HL-60 (cell line): Measurements from ENCODE around the gene MEIOB.

Experiments used
- DNase-seq, 2 experiments: peaks; one replicate each; pipeline ENCODE4 v3.0.0-alpha.2; 2010 to 2020; ENCODE audit warnings: low read depth in 1 of 2, low spot score in 1 of 2
- H3K27ac ChIP-seq: fragments of 250-450 bp; sonication (Bioruptor Pico); replicated peaks from 2 replicates; pipeline ENCODE4 v1.5.1; 2020; ENCODE audit warnings: mild to moderate bottlenecking, moderate library complexity
- H3K27me3 ChIP-seq: fragments of 250-450 bp; sonication (Bioruptor Pico); 2 replicates; pipeline ENCODE4 v1.5.1; 2021; ENCODE audit warnings: mild to moderate bottlenecking, moderate library complexity; ENCODE audit not compliant: insufficient read depth, poor library complexity, severe bottlenecking
- H3K4me3 ChIP-seq: replicated peaks from 2 replicates; pipeline ENCODE4 v1.5.1; 2011; ENCODE audit warnings: mild to moderate bottlenecking, control low read depth, low read length; ENCODE audit not compliant: insufficient read depth
- CTCF ChIP-seq: IDR thresholded peaks from one replicate; pipeline ENCODE4 v1.5.1; 2011; ENCODE audit warnings: low read length, control low read depth, inconsistent platforms; ENCODE audit not compliant: insufficient read depth
- GABPA ChIP-seq: IDR thresholded peaks from 2 replicates; pipeline ENCODE4 v1.6.1; 2012; ENCODE audit warnings: low read depth
- POLR2AphosphoS5 ChIP-seq: IDR thresholded peaks from 2 replicates; pipeline ENCODE4 v1.6.1; 2012; ENCODE audit warnings: low read depth
- REST ChIP-seq: IDR thresholded peaks from 2 replicates; pipeline ENCODE4 v1.6.1; 2012; ENCODE audit warnings: low read depth; ENCODE audit not compliant: insufficient replicate concordance
- SPI1 ChIP-seq: IDR thresholded peaks from 2 replicates; pipeline ENCODE4 v1.6.1; 2012; ENCODE audit warnings: low read depth, mild to moderate bottlenecking, borderline replicate concordance

MEIOB gene

DNA sequence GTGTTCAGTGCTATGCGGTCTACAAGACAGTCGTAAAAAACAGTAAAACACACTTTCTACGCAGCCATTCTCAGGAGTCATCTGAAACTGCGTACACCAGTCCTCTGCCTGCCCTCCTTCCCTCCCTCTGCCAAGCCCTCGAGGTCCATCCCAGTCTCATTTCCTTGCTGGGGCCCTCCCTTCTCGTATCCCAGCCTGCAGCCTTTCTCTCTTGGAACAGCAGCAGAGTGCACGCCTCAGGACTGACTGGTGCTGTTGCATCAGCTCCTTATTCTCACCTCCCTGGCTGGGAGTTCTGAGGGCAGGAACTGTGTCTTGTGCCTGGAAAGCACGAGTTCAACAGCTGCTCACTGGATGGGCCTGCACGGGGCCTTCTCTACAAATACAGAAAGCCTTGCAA lies 32.4 kb downstream of the MEIOB start:
- DNase-seq, result peak; percentile 16 to 43
- TF ChIP-seq SPI1, result no peak
- no peak for TF ChIP-seq CTCF
- Histone ChIP-seq H3K27ac (no peak overlapping the region), H3K4me3 (no peak overlapping the region), H3K27me3 (no peaks in the 10 kb centered on the region)

DNA sequence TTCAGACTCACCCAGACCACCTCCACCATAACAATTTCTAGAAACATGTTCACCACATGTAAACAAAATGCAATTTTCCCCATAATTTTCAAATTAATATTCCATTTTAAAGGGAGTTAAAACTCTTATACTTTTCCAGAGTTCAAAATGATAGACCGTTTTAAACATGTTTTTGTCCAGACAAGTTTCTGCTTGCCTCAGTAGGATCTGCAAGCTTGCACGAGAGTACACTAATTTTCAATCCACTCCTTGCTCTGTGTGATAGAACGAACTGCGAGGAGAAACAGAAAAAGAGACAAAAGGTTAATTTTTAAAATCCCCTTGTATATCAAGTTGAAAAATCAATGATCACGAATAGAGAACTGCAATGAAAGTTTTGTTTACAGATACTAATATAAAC lies 37.9 kb downstream of the MEIOB start:
- no peak for DNase-seq

GRCh38 chr16:1832838-1833454 lies 39.0 kb downstream of the MEIOB start:
- no peak for DNase-seq
- TF ChIP-seq REST (no peak), POLR2AphosphoS5 (no peak), CTCF (no peak), GABPA (no peak), SPI1 (no peak)
- no peak overlapping the region for H3K4me3 ChIP-seq
- no peak overlapping the region for H3K27ac ChIP-seq
- no peaks in the 10 kb centered on the region for H3K27me3 ChIP-seq

More for the DNA sequence above, 37.9 kb downstream of the MEIOB start:
- TF ChIP-seq CTCF, result no peak
- no peak for TF ChIP-seq GABPA
- TF ChIP-seq POLR2AphosphoS5, result no peak
- Histone ChIP-seq H3K27me3 (no peaks in the 10 kb centered on the region), H3K4me3 (no peak overlapping the region), H3K27ac (no peak overlapping the region)

- no peak overlapping the region for H3K4me3 ChIP-seq
- TF ChIP-seq GABPA, result no peak
- no peak for TF ChIP-seq SPI1
- TF ChIP-seq CTCF, result no peak
- no peak for TF ChIP-seq REST
- TF ChIP-seq POLR2AphosphoS5, result no peak
Observed at GRCh38 chr16:1831186-1832075, 40.5 kb downstream of the MEIOB start.

More at GRCh38 chr16:1831186-1832075, 40.5 kb downstream of the MEIOB start:
- DNase-seq, result no peak
- Histone ChIP-seq H3K27ac (no peak overlapping the region), H3K27me3 (no peaks in the 10 kb centered on the region)
